Ishikawa (cell line): Measurements from ENCODE around the gene FUCA2.

Experiments
- CEBPB ChIP-seq: IDR thresholded peaks from 2 replicates; pipeline ENCODE4 v1.6.1; 2012
- CREB1 ChIP-seq: IDR thresholded peaks from 2 replicates; pipeline ENCODE4 v1.6.1; 2012; ENCODE audit warnings: low read depth
- EGR1 ChIP-seq: IDR thresholded peaks from 2 replicates; pipeline ENCODE4 v1.6.1; 2012
- EP300 ChIP-seq: IDR thresholded peaks from 2 replicates; pipeline ENCODE4 v1.6.1; 2012; ENCODE audit warnings: borderline replicate concordance
- FOXM1 ChIP-seq: IDR thresholded peaks from 2 replicates; pipeline ENCODE4 v1.6.1; 2012; ENCODE audit warnings: low read depth, borderline replicate concordance
- NFIC ChIP-seq: IDR thresholded peaks from 2 replicates; pipeline ENCODE4 v1.6.1; 2012
- RAD21 ChIP-seq: IDR thresholded peaks from 2 replicates; pipeline ENCODE4 v1.6.1; 2012; ENCODE audit warnings: low read depth
- REST ChIP-seq: IDR thresholded peaks from 2 replicates; pipeline ENCODE4 v1.6.1; 2012; ENCODE audit warnings: low read depth, mild to moderate bottlenecking
- TAF1 ChIP-seq: IDR thresholded peaks from 2 replicates; pipeline ENCODE4 v1.6.1; 2012; ENCODE audit warnings: low read depth, mild to moderate bottlenecking
- TCF12 ChIP-seq: IDR thresholded peaks from 2 replicates; pipeline ENCODE4 v1.6.1; 2012; ENCODE audit warnings: low read depth
- TEAD4 ChIP-seq: IDR thresholded peaks from 2 replicates; pipeline ENCODE4 v1.6.1; 2012
- YY1 ChIP-seq: IDR thresholded peaks from 2 replicates; pipeline ENCODE4 v1.6.1; 2012; ENCODE audit warnings: low read depth
- ZBTB7A ChIP-seq: IDR thresholded peaks from 2 replicates; pipeline ENCODE4 v1.6.1; 2012; ENCODE audit warnings: low read depth
- TF ChIP-seq, protein P1 (sequence below): IDR thresholded peaks from 2 replicates; pipeline ENCODE4 v1.6.1; 2012
- TF ChIP-seq, protein P2 (sequence below): IDR thresholded peaks from 2 replicates; pipeline ENCODE4 v1.6.1; 2012

Gene FUCA2

GRCh38 chr6:143528164-143528811 is 16.8 kb upstream of the FUCA2 start:
- TF ChIP-seq, protein P1, sequence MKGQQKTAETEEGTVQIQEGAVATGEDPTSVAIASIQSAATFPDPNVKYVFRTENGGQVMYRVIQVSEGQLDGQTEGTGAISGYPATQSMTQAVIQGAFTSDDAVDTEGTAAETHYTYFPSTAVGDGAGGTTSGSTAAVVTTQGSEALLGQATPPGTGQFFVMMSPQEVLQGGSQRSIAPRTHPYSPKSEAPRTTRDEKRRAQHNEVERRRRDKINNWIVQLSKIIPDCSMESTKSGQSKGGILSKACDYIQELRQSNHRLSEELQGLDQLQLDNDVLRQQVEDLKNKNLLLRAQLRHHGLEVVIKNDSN = no peak
- TF ChIP-seq TEAD4 (no peak), ZBTB7A (no peak), REST (no peak), CREB1 (no peak), NFIC (no peak), FOXM1 (no peak)
- TF ChIP-seq, protein P2, sequence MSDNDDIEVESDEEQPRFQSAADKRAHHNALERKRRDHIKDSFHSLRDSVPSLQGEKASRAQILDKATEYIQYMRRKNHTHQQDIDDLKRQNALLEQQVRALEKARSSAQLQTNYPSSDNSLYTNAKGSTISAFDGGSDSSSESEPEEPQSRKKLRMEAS = no peak

- no peak for TF ChIP-seq REST
- no peak for TF ChIP-seq TAF1
- TF ChIP-seq EGR1 = no peak
- TF ChIP-seq, protein P1 = no peak
- no peak for TF ChIP-seq TEAD4
- no peak for TF ChIP-seq RAD21
- TF ChIP-seq CEBPB = no peak
- TF ChIP-seq, protein P2 = no peak
- no peak for TF ChIP-seq EP300
- TF ChIP-seq ZBTB7A = no peak
- no peak for TF ChIP-seq YY1
- no peak for TF ChIP-seq FOXM1
These were observed 16.2 kb upstream of the FUCA2 start for GRCh38 chr6:143527677-143528076.

GRCh38 chr6:143525356-143525755 is 13.8 kb upstream of the FUCA2 start:
- no peak for TF ChIP-seq FOXM1
- no peak for TF ChIP-seq ZBTB7A
- no peak for TF ChIP-seq NFIC
- TF ChIP-seq EGR1 = no peak
- no peak for TF ChIP-seq YY1
- no peak for TF ChIP-seq REST
- TF ChIP-seq, protein P1 = no peak
- no peak for TF ChIP-seq CREB1
- no peak for TF ChIP-seq TEAD4
- TF ChIP-seq, protein P2 = no peak
- TF ChIP-seq TAF1 = no peak
- TF ChIP-seq EP300 = no peak
- no peak for TF ChIP-seq CEBPB
- no peak for TF ChIP-seq TCF12
- TF ChIP-seq RAD21 = no peak

DNA sequence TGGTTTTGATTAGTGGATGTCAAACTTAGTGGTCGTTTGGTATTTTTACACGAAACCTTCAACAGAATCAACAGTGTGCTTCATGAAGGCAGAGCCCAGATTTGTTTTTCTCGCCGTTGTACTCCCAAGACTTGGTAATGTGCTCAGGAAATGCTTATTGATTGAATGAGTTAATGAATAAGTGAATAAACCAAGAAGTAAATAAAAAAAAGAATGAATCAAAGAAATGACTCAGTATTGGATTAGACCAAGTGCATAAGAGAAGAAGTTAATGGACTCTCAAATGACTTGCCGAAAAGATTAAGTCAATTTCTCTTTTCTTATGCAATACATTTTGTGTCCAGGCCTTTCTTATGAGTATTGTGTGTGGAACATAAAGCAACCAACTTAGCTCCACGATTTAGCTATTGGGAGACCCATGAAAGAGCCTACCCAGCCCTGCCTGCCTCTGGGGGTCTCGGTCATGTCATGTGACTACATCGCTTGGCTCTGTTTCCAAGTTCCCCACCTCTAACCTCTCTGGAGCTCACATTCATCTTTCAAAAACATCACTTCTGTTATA is 10.6 kb upstream of the FUCA2 start:
- TF ChIP-seq TCF12 (no peak), RAD21 (no peak), NFIC (no peak), CEBPB (no peak), REST (no peak)
